SK-N-SH (cell line): ENCODE results near the gene IDI2. TPM values are rescaled to one million over a fixed set of nuclear protein-coding genes. Genes with fewer than 3 reads are reported as not detected.
A peak's percentile ranks its signal among the peaks of the same experiment; 100 is the strongest.

Experiments used
- CTCF ChIA-PET: fragments of 300-600, 350-600 bp; formaldehyde crosslinking; extraction: SDS; loops from one replicate; lab custom pipeline; 2021; lab: Yijun Ruan, JAX
- POLR2A ChIA-PET: fragments of 350-600 bp; sonication (Branson Sonifier 250); formaldehyde crosslinking; extraction: SDS; loops from one replicate; lab custom pipeline; 2020; ENCODE audit warnings: antibody characterized with exemption, inconsistent platforms; lab: Yijun Ruan, JAX
- DNase-seq: peaks from one replicate; pipeline ENCODE4 v3.0.0; 2012
- H2AFZ ChIP-seq: fragments of 200-600 bp; sonication (generic); 2 replicates; pipeline ENCODE4 v1.8.1; 2016; ENCODE audit warnings: antibody characterized with exemption, mild to moderate bottlenecking, low read depth
- H3F3A ChIP-seq: fragments of 200-600 bp; sonication (generic); replicated peaks from 2 replicates; pipeline ENCODE3; 2016; ENCODE audit warnings: antibody characterized with exemption, mild to moderate bottlenecking; ENCODE audit not compliant: insufficient read depth
- H3K27ac ChIP-seq, 2 experiments: fragments of 200-500 bp in 1 of 2; fragments of 200-600 bp in 1 of 2; sonication (Bioruptor generic) in 1 of 2; sonication (generic), shearing (Covaris generic) in 1 of 2; 2 replicates each; pipeline versions ENCODE4 v1.5.1 to v1.6.1; 2014 to 2016; ENCODE audit warnings: low read depth in 2 of 2, inconsistent platforms in 1 of 2, low read length in 1 of 2, mild to moderate bottlenecking in 1 of 2, mixed read lengths in 1 of 2
- H3K27me3 ChIP-seq: fragments of 200-600 bp; sonication (generic), shearing (Covaris generic); 2 replicates; pipeline ENCODE4 v1.6.1; 2016; ENCODE audit warnings: mixed run types; ENCODE audit not compliant: insufficient read depth
- H3K36me3 ChIP-seq, 2 experiments: fragments of 200-500 bp in 1 of 2; fragments of 200-600 bp in 1 of 2; sonication (Bioruptor generic) in 1 of 2; sonication (generic) in 1 of 2; replicated peaks in 1 of 2; 2 replicates each; pipeline versions ENCODE3 to v1.5.1; 2014 to 2016; ENCODE audit warnings: low read length in 1 of 2, mild to moderate bottlenecking in 1 of 2; ENCODE audit not compliant: insufficient read depth in 2 of 2, control insufficient read depth in 1 of 2
- H3K4me1 ChIP-seq, 2 experiments: fragments of 200-500 bp in 1 of 2; fragments of 200-600 bp in 1 of 2; sonication (Bioruptor generic) in 1 of 2; sonication (generic), shearing (Covaris generic) in 1 of 2; 2 replicates each; pipeline versions ENCODE4 v1.5.1 to v1.6.1; 2014 to 2016; ENCODE audit warnings: low read depth in 1 of 2, low read length in 1 of 2, mixed run types in 1 of 2; ENCODE audit not compliant: insufficient read depth in 2 of 2, control insufficient read depth in 1 of 2
- H3K4me2 ChIP-seq: fragments of 200-600 bp; sonication (generic), shearing (Covaris generic); 2 replicates; pipeline ENCODE4 v1.6.1; 2017; ENCODE audit warnings: mixed run types
- H3K4me3 ChIP-seq, 2 experiments: fragments of 200-500 bp in 1 of 2; fragments of 200-600 bp in 1 of 2; sonication (Bioruptor generic) in 1 of 2; sonication (generic), shearing (Covaris generic) in 1 of 2; 2 replicates each; pipeline versions ENCODE4 v1.5.1 to v1.8.1; 2014 to 2016; ENCODE audit warnings: low read depth in 2 of 2, inconsistent platforms in 1 of 2, low read length in 1 of 2, mild to moderate bottlenecking in 1 of 2, mixed read lengths in 1 of 2, moderate library complexity in 1 of 2
- H3K79me2 ChIP-seq: fragments of 200-600 bp; sonication (generic); 2 replicates; pipeline ENCODE4 v1.8.1; 2017; ENCODE audit warnings: mild to moderate bottlenecking; ENCODE audit not compliant: insufficient read depth
- H3K9ac ChIP-seq: fragments of 200-600 bp; sonication (generic); 2 replicates; pipeline ENCODE4 v1.6.1; 2017; ENCODE audit warnings: mixed run types
- H3K9me2 ChIP-seq: fragments of 200-600 bp; sonication (generic); 2 replicates; pipeline ENCODE4 v1.6.1; 2017; ENCODE audit warnings: mixed run types
- H3K9me3 ChIP-seq: fragments of 200-600 bp; sonication (generic); 2 replicates; pipeline ENCODE4 v1.6.1; 2017; ENCODE audit warnings: mixed run types, mild to moderate bottlenecking, moderate library complexity
- H4K20me1 ChIP-seq: fragments of 200-600 bp; sonication (generic); 2 replicates; pipeline ENCODE4 v1.6.1; 2017; ENCODE audit warnings: mild to moderate bottlenecking, mixed run types; ENCODE audit not compliant: insufficient read depth
- CHD2 ChIP-seq: fragments of 150-350 bp; IDR thresholded peaks from 2 replicates; pipeline ENCODE4 v1.6.1; 2018; ENCODE audit warnings: low read length; ENCODE audit not compliant: partially characterized antibody
- CTCF ChIP-seq: fragments of 200-600 bp; sonication (generic); IDR thresholded peaks from 2 replicates; pipeline ENCODE4 v1.6.1; 2017; ENCODE audit warnings: antibody characterized with exemption, mild to moderate bottlenecking, moderate library complexity
- ELF1 ChIP-seq: IDR thresholded peaks from 2 replicates; pipeline ENCODE4 v1.4.0; 2012
- FOXJ3 ChIP-seq: sonication (generic); formaldehyde crosslinking; IDR thresholded peaks from 2 replicates; pipeline ENCODE4 v1.5.1; 2020; ENCODE audit warnings: mild to moderate bottlenecking, missing genetic modification reagents
- FOXM1 ChIP-seq: IDR thresholded peaks from 2 replicates; pipeline ENCODE4 v1.4.0; 2012; ENCODE audit warnings: low read depth, mild to moderate bottlenecking
- GABPA ChIP-seq: IDR thresholded peaks from 2 replicates; pipeline ENCODE4 v1.4.0; 2012; ENCODE audit warnings: low read depth, mild to moderate bottlenecking
- MAX ChIP-seq: IDR thresholded peaks from 2 replicates; pipeline ENCODE4 v1.4.0; 2012; ENCODE audit warnings: low read depth
- MEF2A ChIP-seq: IDR thresholded peaks from 2 replicates; pipeline ENCODE4 v1.4.0; 2012; ENCODE audit warnings: low read depth, borderline replicate concordance
- MXI1 ChIP-seq: IDR thresholded peaks from 2 replicates; pipeline ENCODE4 v1.6.1; 2012; ENCODE audit warnings: mild to moderate bottlenecking, low read depth, low read length, improper control_type of control experiment
- NFIC ChIP-seq: IDR thresholded peaks from 2 replicates; pipeline ENCODE4 v1.4.0; 2012; ENCODE audit warnings: borderline replicate concordance
- NRF1 ChIP-seq: IDR thresholded peaks from 2 replicates; pipeline ENCODE4 v1.6.1; 2012; ENCODE audit warnings: low read depth, mild to moderate bottlenecking, low read length
- POLR2AphosphoS5 ChIP-seq: IDR thresholded peaks from 2 replicates; pipeline ENCODE4 v1.6.1; 2012; ENCODE audit warnings: low read depth, low read length
- RAD21 ChIP-seq: IDR thresholded peaks from 2 replicates; pipeline ENCODE4 v1.6.1; 2012; ENCODE audit warnings: mild to moderate bottlenecking, low read length
- RCOR1 ChIP-seq: fragments of 150-350 bp; IDR thresholded peaks from 2 replicates; pipeline ENCODE4 v1.6.1; 2017; ENCODE audit warnings: antibody characterized with exemption, low read length
- RFX5 ChIP-seq: IDR thresholded peaks from 2 replicates; pipeline ENCODE4 v1.6.1; 2012; ENCODE audit warnings: mild to moderate bottlenecking, improper control_type of control experiment, low read length
- SIN3A ChIP-seq: IDR thresholded peaks from 2 replicates; pipeline ENCODE4 v1.6.1; 2012; ENCODE audit warnings: low read depth, mild to moderate bottlenecking, low read length, moderate library complexity, borderline replicate concordance
- TAF1 ChIP-seq: IDR thresholded peaks from 2 replicates; pipeline ENCODE4 v1.6.1; 2012; ENCODE audit warnings: low read depth, mild to moderate bottlenecking, low read length, moderate library complexity, borderline replicate concordance
- TCF12 ChIP-seq: IDR thresholded peaks from 2 replicates; pipeline ENCODE4 v1.4.0; 2012
- USF1 ChIP-seq: IDR thresholded peaks from 2 replicates; pipeline ENCODE4 v1.4.0; 2012; ENCODE audit warnings: low read depth, borderline replicate concordance
- USF2 ChIP-seq: fragments of 150-350 bp; IDR thresholded peaks from 2 replicates; pipeline ENCODE4 v1.6.1; 2017; ENCODE audit warnings: antibody characterized with exemption, low read length, low read depth, borderline replicate concordance
- YY1 ChIP-seq: IDR thresholded peaks from 2 replicates; pipeline ENCODE4 v1.4.0; 2012; ENCODE audit warnings: low read depth, mild to moderate bottlenecking
- WGBS: methylation state at CpG from one replicate; pipeline ENCODE4 v1.1.6; 2017; ENCODE audit warnings: low lambda C conversion rate; 5-methylcytosine and 5-hydroxymethylcytosine counted together
- polyA plus RNA-seq, 3 experiments: library from polyadenylated mRNA; depleted of rRNA; stranded (reverse); fragments of >200 nt; gene quantifications; 2 replicates each; pipeline ENCODE4 v1.2.3, GENCODE V29; 2012

The IDI2 gene
- polyA plus RNA-seq, 1 of the 3 experiments (the other 2 are of a cell fraction) = not detected

GRCh38 chr10:988667-989545 lies 36.8 kb downstream of the IDI2 start (continued):
- TF ChIP-seq USF2 = no peak
- no peak for TF ChIP-seq POLR2AphosphoS5

GRCh38 chr10:987870-988666 lies 37.6 kb downstream of the IDI2 start, which contains the start of gene GTPBP4:
TSS of gene GTPBP4 (plus strand) at chr10:988434. CDS start at chr10:988480, 46 bp downstream.
- DNase-seq = peak; percentile 98
- under 1% methylated on average over 52 of the region's 74 CpGs for WGBS
- peaks cover 13 to 14% of the 10 kb centered on the region in 2 experiments; a peak in 2 of 4 replicates for H3K4me1 ChIP-seq
- POLR2A ChIA-PET = interaction anchor here (0.5 to 2.7 kb wide), 6 partner anchors 14 to 89 kb away, joined by 3 to 6 read pairs (median 4); partner anchors contain the start of gene IDI1
- H3K4me2 ChIP-seq = peak within 1 kb of the TSS; percentile 86
- H3K9me2 ChIP-seq = no peaks in the 10 kb centered on the region
- peak within 1 kb of the TSS; percentile 99 to 100 for H3K4me3 ChIP-seq
- peak within 1 kb of the TSS; percentile 99 for H3K9ac ChIP-seq
- peak within 1 kb of the TSS; percentile 87 for H2AFZ ChIP-seq
- H3K27me3 ChIP-seq = no peaks in the 10 kb centered on the region
- H3K27ac ChIP-seq = peak within 1 kb of the TSS; percentile 89
- peaks cover 17 to 22% of the 10 kb centered on the region in 2 experiments for H3K36me3 ChIP-seq
- peaks cover 39% of the 10 kb centered on the region for H4K20me1 ChIP-seq
- peaks cover 16% of the 10 kb centered on the region for H3F3A ChIP-seq
- CTCF ChIA-PET = interaction anchor here (0.6 to 1.1 kb wide), 5 partner anchors 11 to 94 kb away, joined by 3 to 4 read pairs (median 3); partner anchors contain the start of gene WDR37
- peak; percentile 27; the same call in 1 of the 2 replicates for TF ChIP-seq RFX5
- no peak for TF ChIP-seq TCF12
- peak; percentile 22; the same call in 1 of the 2 replicates for TF ChIP-seq NFIC
- TF ChIP-seq YY1 = 0 out of 2 replicates have a peak, but pooled peaks have one; percentile 3
- peak; percentile 89 for TF ChIP-seq ELF1
- peak; percentile 96 for TF ChIP-seq MXI1
- peak; percentile 89 for TF ChIP-seq TAF1
- peak; percentile 64; the same call in 1 of the 2 replicates for TF ChIP-seq SIN3A
- TF ChIP-seq NRF1 = 0 out of 2 replicates have a peak, but pooled peaks have one; percentile 43
- TF ChIP-seq CTCF = peak; percentile 51
- TF ChIP-seq MEF2A = no peak
- 0 out of 2 replicates have a peak, but pooled peaks have one; percentile 44 for TF ChIP-seq FOXM1
- peak; percentile 97 for TF ChIP-seq GABPA
- TF ChIP-seq MAX = peak; percentile 97
- TF ChIP-seq USF1 = no peak
- 0 out of 2 replicates have a peak, but pooled peaks have one; percentile 15 for TF ChIP-seq FOXJ3 (CRISPR knock-in tag)
- TF ChIP-seq RCOR1 = no peak
- peak; percentile 68 for TF ChIP-seq CHD2
- peak; percentile 26; the same call in 1 of the 2 replicates for TF ChIP-seq RAD21
- peak; percentile 83; the same call in 1 of the 2 replicates for TF ChIP-seq POLR2AphosphoS5
- H3K79me2 ChIP-seq = peaks cover 64% of the 10 kb centered on the region
- no peaks in the 10 kb centered on the region for H3K9me3 ChIP-seq
